HTERT RPE-1 (cell line): ENCODE results near the gene RNF227.

ENCODE experiments used
- in situ Hi-C: fragments of 300-500 bp; cut with MboI; formaldehyde crosslinking; loops from 4 replicates; pipeline ENCODE4 v1.14.3; 2020; ENCODE audit warnings: low sequenced_read_pairs

The RNF227 gene

DNA sequence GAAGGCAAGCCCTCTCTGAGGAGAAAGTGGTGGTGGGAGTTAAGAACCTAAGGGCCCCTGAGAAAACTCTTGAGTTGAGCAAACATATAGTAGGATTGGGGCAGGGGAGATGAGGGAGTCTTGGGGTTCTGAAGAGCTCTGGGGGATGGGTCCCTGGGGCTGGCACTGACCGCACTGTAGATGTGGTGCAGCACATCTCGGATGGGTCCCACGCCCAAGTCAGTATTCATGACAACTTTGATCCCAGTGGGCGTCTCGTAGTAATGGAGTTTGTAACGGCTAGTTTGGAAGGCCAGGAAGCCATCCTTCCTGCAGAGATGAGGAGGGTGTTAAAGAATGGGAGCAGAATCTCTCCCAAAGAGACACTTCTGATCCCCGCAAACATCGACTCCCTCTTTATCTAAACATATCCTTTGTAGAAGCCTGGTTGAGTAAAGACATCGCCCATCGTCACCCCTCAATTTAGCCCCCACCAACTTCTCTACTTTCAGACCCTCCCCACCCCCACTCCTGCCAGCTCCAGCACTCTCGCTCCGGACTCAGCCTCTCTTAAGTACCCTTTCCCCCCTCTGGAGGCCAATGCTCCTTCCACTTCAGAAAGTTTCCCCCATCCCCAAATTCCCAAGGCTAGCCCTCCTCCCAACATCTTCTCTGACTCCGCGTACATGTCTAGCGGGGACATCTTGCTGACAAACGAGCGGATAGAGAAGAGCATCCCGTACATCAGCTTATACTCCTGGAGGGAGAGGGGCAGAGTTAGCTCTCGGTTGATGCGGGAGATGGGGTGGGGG lies 14.9 kb upstream of the RNF227 start:
- in situ Hi-C loops: no loop called here

DNA sequence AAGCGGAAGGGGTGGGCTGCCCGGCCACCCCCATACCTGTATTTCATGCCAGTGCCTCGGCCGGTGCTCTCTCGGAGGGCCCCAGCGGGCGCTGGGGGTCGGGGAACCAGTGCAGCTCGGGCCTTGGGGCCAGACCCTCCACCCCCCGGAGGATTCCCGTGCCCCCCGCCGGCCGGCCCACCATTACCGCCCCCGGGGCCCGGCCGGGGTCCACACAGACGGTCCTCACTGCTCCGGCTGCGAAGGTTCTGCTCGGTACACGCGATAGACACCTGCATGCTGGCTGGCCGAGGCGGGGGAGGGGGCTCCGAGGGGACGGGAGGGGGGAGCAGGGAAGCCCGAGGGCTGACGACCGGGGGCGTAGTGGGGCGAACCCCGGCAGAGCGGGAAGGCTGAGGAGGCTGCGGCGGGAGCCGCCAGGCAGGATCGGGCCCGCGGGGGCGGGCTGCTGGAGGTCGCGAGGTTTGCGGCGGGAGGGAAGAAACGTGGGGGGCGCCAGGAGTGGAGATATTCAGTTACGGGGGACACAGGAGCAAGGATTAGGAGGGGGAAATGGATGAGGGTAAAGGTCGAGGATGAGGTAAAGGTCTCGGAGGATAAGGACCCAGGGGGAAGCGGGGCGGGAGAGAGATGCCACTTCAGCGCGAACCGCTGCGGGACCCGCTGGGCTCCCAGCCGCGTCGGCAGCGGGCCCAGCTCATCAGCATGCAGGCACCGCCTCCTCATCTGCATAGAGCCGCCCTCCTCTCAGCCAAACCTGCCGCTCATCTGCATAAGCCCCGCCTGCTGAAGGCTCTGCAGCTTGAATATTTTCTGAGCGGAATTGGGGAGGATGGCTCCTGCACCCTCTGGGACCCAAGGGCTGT lies 13.3 kb upstream of the RNF227 start, which contains the start of gene KCNAB3:
Gene KCNAB3 (minus strand): TSS at position 699 of the 866 bp plus-strand sequence. CDS start 421 bp downstream, at position 278.
- in situ Hi-C loops: no loop called here

DNA sequence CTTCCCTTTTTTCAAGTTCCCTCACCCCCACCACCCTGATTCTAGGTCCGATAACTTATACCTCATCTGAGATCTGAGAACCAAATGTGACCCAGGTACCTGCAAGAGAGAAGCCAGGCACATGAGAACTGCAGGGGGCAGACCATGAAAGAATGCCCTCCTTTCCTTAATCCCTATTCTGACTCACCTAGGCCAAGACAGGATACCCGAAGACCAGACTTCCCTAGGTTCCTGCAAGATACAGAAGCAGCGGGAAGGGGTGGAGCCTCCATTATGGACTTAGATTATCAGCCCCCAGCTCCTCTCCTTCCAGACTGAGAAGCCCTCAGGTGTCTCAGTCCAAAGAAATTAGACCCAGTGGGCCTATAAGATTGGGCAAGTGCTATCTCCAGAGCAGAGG lies 11.5 kb upstream of the RNF227 start:
- in situ Hi-C loops: no loop called here

DNA sequence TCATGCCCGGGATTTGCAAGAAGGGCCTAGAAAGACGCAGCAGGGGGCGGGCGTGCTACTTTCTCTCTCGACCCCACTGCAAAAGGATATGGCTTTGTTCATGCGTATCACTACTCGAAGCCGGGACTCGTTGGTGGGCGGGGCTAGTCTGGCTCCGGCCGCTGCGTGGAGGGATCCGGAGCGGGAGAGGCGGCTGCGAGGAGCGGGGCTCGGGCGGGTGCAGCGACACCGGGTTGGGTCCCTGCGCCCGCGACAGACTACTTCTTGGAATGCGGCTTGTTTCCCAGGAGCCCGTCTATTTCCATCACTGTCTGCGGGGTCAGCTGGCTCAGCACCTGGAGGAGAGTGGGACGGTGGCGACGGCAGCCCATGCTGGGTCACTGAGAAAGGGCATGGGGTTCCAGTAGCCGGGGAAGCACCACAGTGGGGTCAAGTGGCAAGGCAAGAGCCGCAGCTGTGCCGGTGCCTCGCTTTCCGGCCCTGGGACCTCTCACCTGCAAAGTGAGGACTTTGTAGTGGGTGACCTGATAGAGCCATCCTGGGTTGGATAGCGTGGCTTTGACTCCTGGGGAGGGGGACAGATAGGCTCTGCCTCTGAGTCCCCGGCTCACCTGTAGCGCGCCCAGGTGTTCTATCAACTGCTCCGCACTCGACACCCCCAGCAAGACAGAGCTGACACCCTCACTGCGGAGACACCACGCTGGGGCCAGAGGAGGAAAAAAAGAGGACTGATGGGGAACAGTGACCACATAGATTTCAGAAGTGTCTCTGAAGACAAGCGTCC lies 6.9 kb upstream of the RNF227 start:
- in situ Hi-C loops: no loop called here

DNA sequence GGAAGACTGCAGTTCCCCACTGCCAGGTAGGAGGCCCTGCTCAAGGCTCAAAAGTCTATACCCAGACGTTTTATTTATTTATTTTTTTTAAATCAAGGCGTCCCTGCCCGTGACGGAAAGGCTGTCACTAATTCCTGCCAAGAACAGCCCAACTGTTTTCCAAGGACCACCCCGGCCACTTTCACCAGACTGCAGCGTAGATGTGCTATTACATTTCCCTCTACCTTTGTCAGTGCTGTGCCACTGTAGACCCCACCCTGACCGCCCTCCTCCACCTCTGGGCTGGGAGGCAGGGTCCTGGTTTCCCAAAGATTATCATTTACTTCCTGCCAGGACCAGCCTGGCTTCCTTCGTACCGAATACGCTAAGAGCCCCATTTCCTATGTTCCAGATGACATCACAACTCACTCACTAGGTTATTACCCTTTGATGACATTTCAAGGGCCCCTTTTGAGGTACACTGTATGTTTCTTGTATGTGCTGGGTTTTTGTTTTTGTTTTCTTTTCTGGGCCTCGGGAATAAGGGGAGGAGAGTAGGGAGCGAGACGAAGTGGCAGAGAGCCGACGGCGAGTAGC lies 6.3 kb upstream of the RNF227 start:
- in situ Hi-C loops: no loop called here

DNA sequence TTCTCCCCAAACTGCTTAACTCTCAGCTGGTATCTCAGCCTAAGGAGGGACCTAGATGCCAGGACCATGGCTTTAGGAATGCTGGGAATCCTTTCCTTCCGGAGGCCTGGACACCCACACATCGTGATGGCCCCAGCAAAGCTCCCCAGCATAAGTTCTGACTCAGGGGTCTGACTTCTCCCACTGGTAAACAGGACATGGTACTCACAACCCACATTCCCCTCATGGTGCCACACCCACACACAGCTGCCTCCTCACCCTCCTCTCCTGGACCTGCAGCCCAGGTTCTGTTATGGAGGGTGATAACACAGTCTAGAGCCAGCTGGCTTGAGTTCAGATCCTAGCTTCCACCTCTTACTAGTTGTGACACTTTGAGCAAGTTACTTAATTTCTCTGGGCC lies 719 bp upstream of the RNF227 start:
- in situ Hi-C loops: no loop called here

DNA sequence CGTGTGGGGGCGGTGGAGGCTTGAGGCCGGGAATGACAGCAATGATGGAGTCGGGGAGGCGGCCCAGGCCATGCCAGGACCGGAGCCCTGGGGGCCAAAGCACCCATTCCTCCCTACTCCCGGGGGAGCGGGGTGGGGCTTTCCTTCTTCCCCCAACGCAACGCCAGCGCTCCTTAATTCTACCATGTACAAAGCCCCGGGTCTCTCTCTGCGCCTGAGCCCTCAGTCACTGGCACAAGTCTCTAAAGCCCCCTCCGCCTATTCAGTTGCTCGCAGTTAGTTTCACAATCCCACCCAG lies 245 bp upstream of the RNF227 start:
- in situ Hi-C loops: no loop called here

DNA sequence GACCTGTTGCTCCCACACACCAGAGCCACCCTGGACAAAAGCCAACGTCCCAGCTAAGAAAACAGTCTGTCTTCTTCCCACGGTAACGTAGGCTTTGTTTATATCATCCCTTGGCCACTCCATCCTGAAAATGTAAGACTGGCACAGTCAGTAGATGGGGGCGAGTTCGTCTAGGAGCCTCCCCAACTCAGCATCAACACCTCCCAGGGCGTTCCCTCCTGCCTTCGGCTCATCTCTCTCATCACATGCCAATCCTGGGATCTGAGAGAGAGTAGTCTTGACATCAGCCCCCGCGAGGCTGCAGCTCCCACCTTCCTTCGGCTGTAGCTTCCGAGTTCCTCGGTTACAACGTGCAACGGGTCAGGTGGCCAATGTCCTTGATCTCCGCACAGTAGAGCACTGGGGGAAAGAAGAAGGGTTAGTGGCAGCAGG lies 894 bp downstream of the RNF227 start:
- in situ Hi-C loops: no loop called here

DNA sequence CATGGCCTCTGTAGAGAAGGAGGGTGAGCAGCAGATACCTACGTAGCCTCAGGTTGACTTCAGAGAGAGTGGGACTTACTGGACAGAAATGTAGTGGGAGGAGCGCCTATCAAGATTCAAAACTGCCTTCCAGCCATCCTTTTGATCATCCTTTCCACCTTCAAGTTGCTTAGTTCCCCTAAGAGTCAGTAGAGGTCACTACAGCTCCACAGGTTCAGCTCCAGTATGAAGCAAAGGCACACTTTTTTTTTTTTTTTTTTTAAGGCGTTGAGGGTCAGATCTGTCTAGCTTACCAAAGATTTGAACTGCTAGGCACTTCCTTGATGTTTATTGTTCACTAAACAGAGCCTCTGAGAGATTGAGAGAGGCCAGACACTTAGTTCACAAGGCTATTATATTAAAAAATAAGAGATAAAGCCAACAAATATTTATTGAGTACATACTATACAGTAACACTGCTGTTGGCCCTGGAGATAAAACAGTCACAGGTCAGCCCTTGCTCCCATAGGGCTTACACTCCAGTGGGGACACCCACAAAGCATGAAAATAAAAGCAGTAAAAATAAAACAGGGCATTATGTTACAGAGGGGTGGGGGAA lies 3.1 kb downstream of the RNF227 start:
- in situ Hi-C loops: no loop called here

DNA sequence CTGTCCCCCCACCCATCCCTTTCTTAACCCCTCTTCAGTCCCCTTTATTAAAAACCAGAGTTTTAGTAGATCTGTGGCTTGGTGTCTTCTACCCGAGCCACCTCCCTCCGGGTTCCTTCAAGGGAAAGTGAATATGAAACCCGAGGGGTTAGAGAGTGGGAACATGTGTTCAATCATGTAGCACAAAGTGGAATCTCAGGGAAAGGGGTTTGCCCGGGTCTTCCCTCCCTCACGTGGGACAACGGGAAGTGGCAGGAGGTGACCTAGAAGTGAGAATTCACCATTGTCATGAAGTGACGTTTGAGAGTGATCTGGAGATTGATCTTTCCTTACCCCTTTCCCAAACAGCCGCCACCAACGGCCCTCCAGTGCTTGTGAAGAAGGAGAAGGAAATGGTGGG lies 5.0 kb downstream of the RNF227 start:
- in situ Hi-C loops: no loop called here

DNA sequence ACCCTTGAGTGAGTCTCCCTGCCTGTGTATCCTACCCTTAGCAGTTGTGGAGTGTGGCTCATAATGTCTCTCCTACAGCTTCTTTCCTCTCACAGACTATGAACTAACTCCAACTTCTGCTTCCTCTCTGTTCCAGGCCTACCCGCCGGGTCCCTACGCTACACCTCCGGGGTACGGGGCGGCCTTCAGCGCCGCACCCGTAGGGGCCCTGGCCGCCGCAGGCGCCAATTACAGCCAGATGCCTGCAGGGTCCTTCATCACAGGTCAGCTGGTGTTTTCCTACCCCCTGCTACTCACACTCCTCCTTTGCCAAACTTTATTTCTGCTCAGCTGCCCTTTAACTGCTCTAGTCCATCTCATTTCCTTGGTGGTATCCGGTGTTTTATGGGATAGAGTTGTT lies 5.4 kb downstream of the RNF227 start:
- in situ Hi-C loops: no loop called here

DNA sequence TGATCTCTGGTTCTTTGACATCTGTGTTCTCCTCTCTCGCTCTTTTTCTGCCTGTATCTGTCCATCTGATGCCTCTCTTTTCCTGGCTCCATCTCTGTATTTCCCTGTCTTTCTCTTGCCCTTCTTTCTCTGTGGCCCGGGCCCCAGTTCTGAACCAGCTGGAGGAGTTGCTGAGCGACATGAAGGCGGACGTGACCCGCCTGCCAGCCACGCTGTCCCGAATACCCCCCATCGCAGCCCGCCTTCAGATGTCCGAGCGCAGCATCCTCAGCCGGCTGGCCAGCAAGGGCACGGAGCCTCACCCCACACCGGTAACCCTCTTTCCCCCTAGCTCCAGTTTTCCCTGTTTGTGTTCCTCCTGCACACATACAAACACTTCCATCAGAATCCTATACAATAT lies 5.8 kb downstream of the RNF227 start:
- in situ Hi-C loops: no loop called here

DNA sequence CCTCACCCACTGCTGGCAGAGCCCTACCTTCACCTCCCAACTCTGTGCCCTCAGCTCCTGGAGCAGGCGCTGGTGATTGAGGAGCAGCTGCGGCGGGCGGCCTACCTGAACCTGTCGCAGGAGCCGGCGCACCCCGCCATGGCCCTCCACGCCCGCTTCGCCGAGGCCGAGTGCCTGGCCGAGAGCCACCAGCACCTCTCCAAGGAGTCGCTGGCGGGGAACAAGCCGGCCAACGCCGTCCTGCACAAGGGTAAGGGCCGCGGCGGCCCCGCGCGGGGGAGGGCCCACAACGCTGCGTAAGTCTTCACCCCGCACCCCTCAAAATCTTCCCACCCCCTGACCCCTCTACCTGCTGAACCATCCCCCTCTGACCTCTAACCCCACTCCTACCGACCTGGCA lies 7.0 kb downstream of the RNF227 start:
- in situ Hi-C loops: no loop called here

DNA sequence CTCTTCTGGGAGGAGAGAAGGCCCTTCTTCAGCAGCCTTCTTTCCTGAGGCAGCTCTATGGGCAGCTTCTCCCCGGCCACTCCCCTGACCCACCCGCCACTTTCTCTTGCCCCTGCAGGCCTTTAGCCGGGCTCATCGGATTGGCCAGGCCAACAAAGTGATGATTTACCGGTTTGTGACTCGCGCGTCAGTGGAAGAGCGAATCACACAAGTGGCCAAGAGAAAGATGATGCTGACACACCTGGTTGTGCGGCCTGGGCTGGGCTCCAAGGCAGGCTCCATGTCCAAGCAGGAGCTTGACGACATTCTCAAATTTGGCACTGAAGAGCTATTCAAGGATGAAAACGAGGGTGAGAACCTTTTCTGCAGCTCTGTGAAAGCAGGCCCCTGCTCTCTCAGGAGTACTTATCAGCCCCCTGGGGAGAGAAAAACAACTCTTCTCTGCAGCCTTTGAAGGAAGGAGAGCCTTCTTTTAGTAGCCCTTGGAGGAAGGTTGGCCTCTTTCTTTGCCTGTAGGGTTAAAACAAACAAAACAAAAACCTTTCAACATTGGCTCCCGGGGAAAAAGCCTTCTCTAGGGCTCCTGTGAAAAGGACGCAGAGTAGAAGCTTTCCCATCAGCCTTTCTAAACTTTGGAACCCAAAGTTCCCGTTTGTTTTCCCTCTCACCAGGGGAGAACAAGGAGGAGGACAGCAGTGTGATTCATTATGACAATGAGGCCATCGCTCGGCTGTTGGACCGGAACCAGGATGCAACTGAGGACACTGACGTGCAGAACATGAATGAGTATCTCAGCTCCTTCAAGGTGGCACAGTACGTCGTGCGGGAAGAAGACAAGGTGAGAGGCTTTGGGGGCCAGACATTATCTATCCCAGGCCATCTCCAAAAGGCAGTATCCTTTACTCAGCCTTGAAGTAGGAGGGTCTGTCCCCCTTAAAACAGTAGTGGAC lies 12.7 kb downstream of the RNF227 start:
- in situ Hi-C loops: no loop called here

DNA sequence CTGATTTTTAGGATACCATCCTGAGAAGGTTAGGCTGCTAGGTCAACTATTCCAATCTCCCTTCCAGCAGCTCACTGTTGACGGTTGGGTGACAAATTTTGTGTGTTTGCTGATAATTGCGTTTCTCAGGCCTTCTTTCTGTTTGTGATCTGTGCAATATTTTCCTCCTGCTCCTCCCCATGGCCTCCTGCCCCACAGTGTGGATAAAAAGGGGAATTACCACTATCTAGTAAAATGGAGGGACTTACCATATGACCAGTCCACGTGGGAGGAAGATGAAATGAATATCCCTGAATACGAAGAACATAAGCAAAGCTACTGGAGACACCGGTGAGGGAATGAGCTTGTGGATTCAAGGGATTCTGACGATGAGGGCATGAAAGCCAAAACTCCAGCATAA lies 18.3 kb downstream of the RNF227 start:
- in situ Hi-C loops: no loop called here

DNA sequence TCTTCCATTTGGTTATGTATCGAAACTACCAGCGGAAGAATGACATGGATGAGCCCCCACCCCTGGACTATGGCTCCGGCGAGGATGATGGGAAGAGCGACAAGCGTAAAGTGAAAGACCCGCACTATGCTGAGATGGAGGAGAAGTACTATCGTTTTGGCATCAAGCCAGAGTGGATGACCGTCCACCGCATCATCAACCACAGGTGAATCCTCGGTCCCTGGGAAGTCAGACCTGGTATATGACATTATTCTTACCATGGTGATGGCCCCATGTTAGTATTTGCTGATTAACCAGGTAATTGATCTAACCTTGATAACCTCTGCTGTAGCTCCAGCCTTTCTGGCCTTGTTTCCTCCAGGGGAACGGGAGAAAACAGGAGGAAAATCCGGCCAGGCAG lies 19.0 kb downstream of the RNF227 start:
- in situ Hi-C loops: no loop called here

DNA sequence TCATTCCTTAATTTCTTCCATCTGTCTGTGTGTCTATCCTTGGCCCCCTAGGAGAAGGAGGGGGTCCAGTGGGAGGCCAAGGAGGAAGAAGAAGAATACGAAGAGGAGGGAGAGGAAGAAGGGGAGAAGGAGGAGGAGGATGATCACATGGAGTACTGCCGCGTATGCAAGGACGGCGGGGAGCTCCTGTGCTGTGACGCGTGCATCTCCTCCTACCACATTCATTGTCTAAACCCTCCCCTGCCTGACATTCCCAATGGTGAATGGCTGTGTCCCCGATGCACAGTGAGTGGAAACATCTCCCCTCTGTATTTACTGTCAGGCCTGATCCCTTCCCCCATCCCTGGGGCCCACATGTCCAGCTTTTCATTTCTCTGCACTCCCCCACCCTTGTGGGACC lies 21.2 kb downstream of the RNF227 start:
- in situ Hi-C loops: no loop called here

DNA sequence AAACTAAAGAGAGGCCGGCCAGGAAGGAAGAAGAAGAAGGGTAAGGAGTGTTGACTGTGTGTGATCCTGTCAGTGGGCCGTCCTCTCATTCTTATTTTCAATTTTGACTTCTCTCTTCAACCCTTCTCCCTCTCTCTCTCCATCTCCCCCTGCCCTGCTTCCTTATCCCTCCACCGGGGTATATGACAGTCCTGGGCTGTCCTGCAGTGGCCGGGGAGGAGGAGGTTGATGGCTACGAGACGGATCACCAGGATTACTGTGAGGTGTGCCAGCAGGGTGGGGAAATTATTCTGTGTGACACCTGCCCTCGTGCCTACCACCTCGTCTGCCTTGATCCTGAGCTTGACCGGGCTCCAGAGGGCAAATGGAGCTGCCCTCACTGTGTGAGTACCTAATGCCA lies 21.9 kb downstream of the RNF227 start:
- in situ Hi-C loops: no loop called here

DNA sequence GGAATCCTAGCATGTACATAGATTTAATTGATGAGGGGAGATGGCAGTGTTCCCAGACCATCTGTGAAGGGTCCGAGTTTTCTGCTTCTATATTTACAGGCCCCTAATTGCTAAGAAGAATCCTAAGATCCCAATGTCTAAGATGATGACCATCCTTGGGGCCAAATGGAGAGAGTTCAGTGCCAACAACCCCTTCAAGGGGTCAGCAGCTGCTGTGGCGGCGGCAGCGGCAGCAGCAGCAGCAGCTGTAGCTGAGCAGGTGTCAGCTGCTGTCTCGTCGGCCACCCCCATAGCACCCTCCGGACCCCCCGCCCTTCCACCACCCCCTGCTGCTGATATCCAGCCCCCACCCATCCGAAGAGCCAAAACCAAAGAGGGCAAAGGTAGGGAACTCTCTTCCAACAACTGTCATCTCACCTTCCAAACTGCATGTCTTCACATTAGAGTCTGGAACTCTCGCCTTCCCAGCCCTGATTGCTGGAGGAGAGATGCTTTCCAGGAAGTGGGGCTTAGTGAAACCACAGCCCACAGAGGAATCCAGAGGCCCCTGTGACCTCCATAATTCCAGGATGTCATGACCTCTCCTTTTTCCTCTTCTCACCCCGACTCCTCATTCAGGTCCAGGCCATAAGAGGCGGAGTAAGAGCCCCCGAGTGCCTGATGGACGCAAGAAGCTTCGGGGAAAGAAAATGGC lies 22.8 kb downstream of the RNF227 start:
- in situ Hi-C loops: no loop called here
